Neural cell (in vitro differentiated cells): Measurements from ENCODE around the gene PRG2. TPM values are rescaled to one million over a fixed set of nuclear protein-coding genes. Genes with fewer than 3 reads are reported as not detected.

Experiments
- H2AFZ ChIP-seq: fragments of 200-600, 300-800 bp; sonication (generic), shearing (Covaris generic); 2 replicates; pipeline ENCODE4 v1.6.0; 2014; ENCODE audit warnings: low read depth, mild to moderate bottlenecking, antibody characterized with exemption, low read length, moderate library complexity
- H3F3A ChIP-seq: fragments of 200-600 bp; shearing (Covaris generic); 2 replicates; pipeline ENCODE4 v1.6.1; 2016; ENCODE audit warnings: mild to moderate bottlenecking, moderate library complexity, mixed read lengths, antibody characterized with exemption, low read length; ENCODE audit not compliant: insufficient read depth, poor library complexity, severe bottlenecking
- H3K27ac ChIP-seq: fragments of 200-600, 300-800 bp; sonication (generic), shearing (Covaris generic); 2 replicates; pipeline ENCODE4 v1.5.1; 2014; ENCODE audit warnings: mild to moderate bottlenecking, low read length, moderate library complexity
- H3K27me3 ChIP-seq: fragments of 300-800, 200-600 bp; sonication (generic), shearing (Covaris generic); 2 replicates; pipeline ENCODE4 v1.6.0; 2014; ENCODE audit warnings: mild to moderate bottlenecking, low read depth, low read length, moderate library complexity; ENCODE audit not compliant: insufficient read depth
- H3K36me3 ChIP-seq: fragments of 300-800, 200-600 bp; sonication (generic), shearing (Covaris generic); 2 replicates; pipeline ENCODE4 v1.5.1; 2014; ENCODE audit warnings: mild to moderate bottlenecking, antibody characterized with exemption, low read length, moderate library complexity; ENCODE audit not compliant: insufficient read depth
- H3K4me2 ChIP-seq: fragments of 300-800, 200-600 bp; sonication (generic), shearing (Covaris generic); 2 replicates; pipeline ENCODE4 v1.6.0; 2014; ENCODE audit warnings: mild to moderate bottlenecking, low read length
- H3K4me3 ChIP-seq: fragments of 300-800, 200-600 bp; sonication (generic), shearing (Covaris generic); 2 replicates; pipeline ENCODE4 v1.5.1; 2014; ENCODE audit warnings: mild to moderate bottlenecking, low read length, moderate library complexity
- H3K79me2 ChIP-seq: fragments of 200-600 bp; shearing (Covaris generic); replicated peaks from 2 replicates; pipeline ENCODE4 v1.6.0; 2014; ENCODE audit warnings: mild to moderate bottlenecking, low read length, moderate library complexity; ENCODE audit not compliant: insufficient read depth
- H3K9ac ChIP-seq: fragments of 300-800, 200-600 bp; sonication (generic), shearing (Covaris generic); 2 replicates; pipeline ENCODE4 v1.6.1; 2016; ENCODE audit warnings: mild to moderate bottlenecking, low read length, mixed read lengths
- H3K9me2 ChIP-seq: fragments of 200-600 bp; shearing (Covaris generic); 2 replicates; pipeline ENCODE4 v1.6.1; 2016; ENCODE audit warnings: mild to moderate bottlenecking, low read length, mixed read lengths; ENCODE audit not compliant: insufficient read depth
- H3K9me3 ChIP-seq: fragments of 200-600, 300-800 bp; sonication (generic), shearing (Covaris generic); 2 replicates; pipeline ENCODE4 v1.6.1; 2016; ENCODE audit warnings: mild to moderate bottlenecking, mixed run types, low read length, moderate library complexity, mixed read lengths
- H4K20me1 ChIP-seq: fragments of 200-600 bp; shearing (Covaris generic); 2 replicates; pipeline ENCODE4 v1.6.1; 2016; ENCODE audit warnings: mild to moderate bottlenecking, mixed run types; ENCODE audit not compliant: insufficient read depth
- EP300 ChIP-seq: fragments of 450-650 bp; conservative IDR thresholded peaks from 2 replicates; pipeline ENCODE4 v1.6.1; 2014; ENCODE audit warnings: antibody characterized with exemption, mild to moderate bottlenecking, moderate library complexity; ENCODE audit not compliant: poor library complexity, severe bottlenecking
- EZH2 ChIP-seq: fragments of 200-600, 300-800 bp; shearing (Covaris generic), sonication (generic); IDR thresholded peaks from 2 replicates; pipeline ENCODE4 v1.6.1; 2014; ENCODE audit warnings: antibody characterized with exemption, low read length, borderline replicate concordance, mild to moderate bottlenecking; ENCODE audit not compliant: insufficient read depth, poor library complexity, severe bottlenecking
- MXI1 ChIP-seq: fragments of 450-650 bp; conservative IDR thresholded peaks from 2 replicates; pipeline ENCODE4 v1.6.1; 2014; ENCODE audit warnings: antibody characterized with exemption, mild to moderate bottlenecking; ENCODE audit not compliant: poor library complexity, severe bottlenecking
- POLR2AphosphoS5 ChIP-seq: IDR thresholded peaks from 2 replicates; pipeline ENCODE4 v1.6.1; 2012
- RAD21 ChIP-seq: fragments of 450-650 bp; conservative IDR thresholded peaks from 2 replicates; pipeline ENCODE4 v1.6.1; 2014; ENCODE audit warnings: antibody characterized with exemption, mild to moderate bottlenecking, moderate library complexity
- SMC3 ChIP-seq: fragments of 450-650 bp; conservative IDR thresholded peaks from 2 replicates; pipeline ENCODE4 v1.6.1; 2014; ENCODE audit warnings: antibody characterized with exemption, mild to moderate bottlenecking, moderate library complexity; ENCODE audit not compliant: poor library complexity
- TAF1 ChIP-seq: IDR thresholded peaks from 2 replicates; pipeline ENCODE4 v1.6.1; 2012; ENCODE audit warnings: low read depth
- polyA plus RNA-seq: library from polyadenylated mRNA; depleted of rRNA; stranded (reverse); fragments of >200 nt; gene quantifications from 2 replicates; pipeline ENCODE4 v1.2.3, GENCODE V29; 2014
- TF ChIP-seq, protein P1 (sequence below): fragments of 450-650 bp; IDR thresholded peaks from 2 replicates; pipeline ENCODE4 v1.5.1; 2014; ENCODE audit warnings: antibody characterized with exemption, mild to moderate bottlenecking, moderate library complexity; ENCODE audit not compliant: poor library complexity, severe bottlenecking
- TF ChIP-seq, protein P2 (sequence below): IDR thresholded peaks from 2 replicates; pipeline ENCODE4 v1.6.1; 2012; ENCODE audit warnings: borderline replicate concordance

Gene PRG2
- polyA plus RNA-seq, 1 donor from 2014 or later: not detected

DNA sequence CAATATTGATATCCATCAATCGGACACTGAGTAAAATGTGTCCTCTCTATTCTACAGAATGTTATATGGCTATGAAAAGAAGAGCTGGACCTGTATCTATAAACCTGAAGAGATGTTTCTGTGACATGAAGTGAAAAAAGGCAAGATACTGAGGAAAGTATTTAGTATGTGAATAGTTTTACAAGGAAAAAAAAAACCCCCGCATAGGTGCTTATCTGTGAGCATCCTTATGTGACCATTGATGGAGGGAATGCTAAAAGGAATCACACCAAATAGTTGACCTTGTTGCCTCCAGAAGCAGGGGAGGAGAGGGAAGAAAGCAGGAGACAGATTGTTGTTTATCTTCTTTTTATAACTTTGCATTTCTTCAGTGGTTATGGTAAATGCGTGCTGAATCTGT lies 661 bp upstream of the PRG2 start:
- Histone ChIP-seq H3K27me3 (no peaks in the 10 kb centered on the region), H3K9me3 (no peaks in the 10 kb centered on the region), H3K9me2 (no peaks in the 10 kb centered on the region), H3K4me3 (no peak overlapping the region), H3K27ac (no peak overlapping the region), H4K20me1 (no peaks in the 10 kb centered on the region), H3F3A (no peaks in the 10 kb centered on the region), H3K36me3 (no peaks in the 10 kb centered on the region), H2AFZ (no peak overlapping the region), H3K4me2 (no peak overlapping the region), H3K9ac (no peak overlapping the region), H3K79me2 (no peaks in the 10 kb centered on the region)
- TF ChIP-seq EZH2 (no peak), MXI1 (no peak), SMC3 (no peak), RAD21 (no peak), EP300 (no peak), TAF1 (no peak), POLR2AphosphoS5 (no peak)
- TF ChIP-seq, protein P1, sequence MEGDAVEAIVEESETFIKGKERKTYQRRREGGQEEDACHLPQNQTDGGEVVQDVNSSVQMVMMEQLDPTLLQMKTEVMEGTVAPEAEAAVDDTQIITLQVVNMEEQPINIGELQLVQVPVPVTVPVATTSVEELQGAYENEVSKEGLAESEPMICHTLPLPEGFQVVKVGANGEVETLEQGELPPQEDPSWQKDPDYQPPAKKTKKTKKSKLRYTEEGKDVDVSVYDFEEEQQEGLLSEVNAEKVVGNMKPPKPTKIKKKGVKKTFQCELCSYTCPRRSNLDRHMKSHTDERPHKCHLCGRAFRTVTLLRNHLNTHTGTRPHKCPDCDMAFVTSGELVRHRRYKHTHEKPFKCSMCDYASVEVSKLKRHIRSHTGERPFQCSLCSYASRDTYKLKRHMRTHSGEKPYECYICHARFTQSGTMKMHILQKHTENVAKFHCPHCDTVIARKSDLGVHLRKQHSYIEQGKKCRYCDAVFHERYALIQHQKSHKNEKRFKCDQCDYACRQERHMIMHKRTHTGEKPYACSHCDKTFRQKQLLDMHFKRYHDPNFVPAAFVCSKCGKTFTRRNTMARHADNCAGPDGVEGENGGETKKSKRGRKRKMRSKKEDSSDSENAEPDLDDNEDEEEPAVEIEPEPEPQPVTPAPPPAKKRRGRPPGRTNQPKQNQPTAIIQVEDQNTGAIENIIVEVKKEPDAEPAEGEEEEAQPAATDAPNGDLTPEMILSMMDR: no peak
- TF ChIP-seq, protein P2, sequence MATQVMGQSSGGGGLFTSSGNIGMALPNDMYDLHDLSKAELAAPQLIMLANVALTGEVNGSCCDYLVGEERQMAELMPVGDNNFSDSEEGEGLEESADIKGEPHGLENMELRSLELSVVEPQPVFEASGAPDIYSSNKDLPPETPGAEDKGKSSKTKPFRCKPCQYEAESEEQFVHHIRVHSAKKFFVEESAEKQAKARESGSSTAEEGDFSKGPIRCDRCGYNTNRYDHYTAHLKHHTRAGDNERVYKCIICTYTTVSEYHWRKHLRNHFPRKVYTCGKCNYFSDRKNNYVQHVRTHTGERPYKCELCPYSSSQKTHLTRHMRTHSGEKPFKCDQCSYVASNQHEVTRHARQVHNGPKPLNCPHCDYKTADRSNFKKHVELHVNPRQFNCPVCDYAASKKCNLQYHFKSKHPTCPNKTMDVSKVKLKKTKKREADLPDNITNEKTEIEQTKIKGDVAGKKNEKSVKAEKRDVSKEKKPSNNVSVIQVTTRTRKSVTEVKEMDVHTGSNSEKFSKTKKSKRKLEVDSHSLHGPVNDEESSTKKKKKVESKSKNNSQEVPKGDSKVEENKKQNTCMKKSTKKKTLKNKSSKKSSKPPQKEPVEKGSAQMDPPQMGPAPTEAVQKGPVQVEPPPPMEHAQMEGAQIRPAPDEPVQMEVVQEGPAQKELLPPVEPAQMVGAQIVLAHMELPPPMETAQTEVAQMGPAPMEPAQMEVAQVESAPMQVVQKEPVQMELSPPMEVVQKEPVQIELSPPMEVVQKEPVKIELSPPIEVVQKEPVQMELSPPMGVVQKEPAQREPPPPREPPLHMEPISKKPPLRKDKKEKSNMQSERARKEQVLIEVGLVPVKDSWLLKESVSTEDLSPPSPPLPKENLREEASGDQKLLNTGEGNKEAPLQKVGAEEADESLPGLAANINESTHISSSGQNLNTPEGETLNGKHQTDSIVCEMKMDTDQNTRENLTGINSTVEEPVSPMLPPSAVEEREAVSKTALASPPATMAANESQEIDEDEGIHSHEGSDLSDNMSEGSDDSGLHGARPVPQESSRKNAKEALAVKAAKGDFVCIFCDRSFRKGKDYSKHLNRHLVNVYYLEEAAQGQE: no peak

DNA sequence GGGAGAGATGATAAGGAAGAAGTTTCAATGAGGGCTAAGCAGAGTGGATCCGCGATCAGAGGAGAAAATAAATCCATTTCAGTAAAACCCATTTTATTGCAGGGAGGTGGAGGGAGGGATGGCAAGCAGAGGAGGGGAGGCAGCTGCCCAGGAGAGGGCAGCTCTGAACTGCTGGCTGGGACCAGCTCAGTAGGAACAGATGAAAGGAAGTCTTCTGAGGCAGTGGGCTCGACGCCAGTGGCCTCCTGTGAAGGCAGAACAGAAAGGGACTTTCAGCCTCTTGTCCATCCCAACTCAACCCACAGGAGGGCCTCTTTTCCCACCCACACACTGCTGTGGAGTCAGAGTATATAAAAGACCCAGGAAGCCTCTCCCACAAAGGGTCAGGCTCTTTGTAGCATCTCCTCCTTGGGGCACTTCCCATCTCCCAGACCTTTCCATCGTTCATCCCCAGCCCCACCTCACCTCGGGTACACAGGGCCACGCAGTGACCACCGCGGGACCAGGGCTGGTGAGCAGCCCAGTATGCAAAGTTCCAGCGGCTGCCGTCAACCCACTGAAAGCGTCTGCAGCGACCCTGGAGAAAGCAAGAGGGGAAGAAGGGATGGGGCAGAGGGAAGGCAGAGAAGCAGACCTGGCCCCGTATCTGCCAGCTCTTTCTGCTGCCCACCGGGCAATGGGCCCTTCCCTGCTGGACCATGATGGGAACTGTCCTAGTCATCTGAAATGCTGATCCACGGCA lies 3.0 kb downstream of the PRG2 start:
- no peaks in the 10 kb centered on the region for H3K27me3 ChIP-seq
- no peaks in the 10 kb centered on the region for H3K9me3 ChIP-seq
- H2AFZ ChIP-seq: no peak overlapping the region
- no peaks in the 10 kb centered on the region for H3K9me2 ChIP-seq
- no peak overlapping the region for H3K9ac ChIP-seq
- H4K20me1 ChIP-seq: no peaks in the 10 kb centered on the region
- H3K4me3 ChIP-seq: no peak overlapping the region
- TF ChIP-seq SMC3: no peak
- TF ChIP-seq EP300: no peak
- TF ChIP-seq, protein P2: no peak
- TF ChIP-seq, protein P1: no peak
- no peak for TF ChIP-seq MXI1
- no peak overlapping the region for H3K27ac ChIP-seq
- no peaks in the 10 kb centered on the region for H3K79me2 ChIP-seq
- H3K4me2 ChIP-seq: no peak overlapping the region
- no peaks in the 10 kb centered on the region for H3K36me3 ChIP-seq
- H3F3A ChIP-seq: no peaks in the 10 kb centered on the region
